Measurements from ENCODE around the gene RPS6KA6. TPM values are rescaled to one million over a fixed set of nuclear protein-coding genes. Genes with fewer than 3 reads are reported as not detected.
A peak's percentile ranks its signal among the peaks of the same experiment; 100 is the strongest.

Gene RPS6KA6
- polyA plus RNA-seq, 1 of the 3 experiments (the other 2 are of a cell fraction), result 1.7 TPM

GRCh38 chrX:84197550-84197949 is 9.6 kb upstream of the RPS6KA6 start:
- Histone ChIP-seq H3K36me3 (replicated peaks in 1 of 2; ENCODE audit: control insufficient read depth in 1 of 2, insufficient read depth in 2 of 2, low read length in 1 of 2) (no peaks in the 10 kb centered on the region), H2AFZ (ENCODE audit: low read depth) (no peak overlapping the region), H3K27me3 (ENCODE audit: insufficient read depth) (no peaks in the 10 kb centered on the region), H3K79me2 (ENCODE audit: insufficient read depth) (no peaks in the 10 kb centered on the region), H3K4me2 (no peak overlapping the region), H3F3A (replicated peaks; ENCODE audit: insufficient read depth) (no peaks in the 10 kb centered on the region), H3K9me2 (no peaks in the 10 kb centered on the region), H4K20me1 (ENCODE audit: insufficient read depth) (no peaks in the 10 kb centered on the region), H3K27ac (ENCODE audit: low read depth in 2 of 2, low read length in 1 of 2) (no peak overlapping the region), H3K4me1 (ENCODE audit: control insufficient read depth in 1 of 2, insufficient read depth in 2 of 2, low read depth in 1 of 2, low read length in 1 of 2) (no peaks in the 10 kb centered on the region), H3K4me3 (ENCODE audit: low read depth in 2 of 2, low read length in 1 of 2) (no peak overlapping the region), H3K9me3 (no peaks in the 10 kb centered on the region), H3K9ac (no peak overlapping the region)
- POLR2A ChIA-PET, result no interaction called here
- TF ChIP-seq FOXJ3 (CRISPR knock-in tag; IDR thresholded peaks at IDR 0.05) (no peak), MXI1 (IDR thresholded peaks at IDR 0.05; ENCODE audit: low read depth, low read length) (no peak), SMC3 (IDR thresholded peaks at IDR 0.05; ENCODE audit: low read depth, low read length) (no peak), ZBTB33 (IDR thresholded peaks at IDR 0.05; ENCODE audit: borderline replicate concordance, low read depth) (no peak), REST (IDR thresholded peaks at IDR 0.05; ENCODE audit: low read depth, low read length) (no peak), FOXM1 (IDR thresholded peaks at IDR 0.05; ENCODE audit: low read depth) (no peak), USF1 (IDR thresholded peaks at IDR 0.05; ENCODE audit: borderline replicate concordance, low read depth) (no peak), RXRA (IDR thresholded peaks at IDR 0.05; ENCODE audit: borderline replicate concordance, low read depth) (no peak), MAX (IDR thresholded peaks at IDR 0.05; ENCODE audit: low read depth) (no peak)
- WGBS (ENCODE audit: low lambda C conversion rate), result 6% methylated on average over 1 of the region's 1 CpG
- DNase-seq, result no peak
- CTCF ChIA-PET, result interaction anchor here (1.0 kb wide), 2 partner anchors 16 to 142 kb away, joined by 3 read pairs; no protein-coding TSS in a partner anchor

GRCh38 chrX:84192006-84192405 is 4.0 kb upstream of the RPS6KA6 start:
- CTCF ChIA-PET, result no interaction called here
- no peaks in the 10 kb centered on the region for H3F3A ChIP-seq (replicated peaks; ENCODE audit: insufficient read depth)
- H3K9ac ChIP-seq, result no peak overlapping the region
- no peak overlapping the region for H3K4me2 ChIP-seq
- H3K4me1 ChIP-seq (ENCODE audit: control insufficient read depth in 1 of 2, insufficient read depth in 2 of 2, low read depth in 1 of 2, low read length in 1 of 2), result no peaks in the 10 kb centered on the region
- no peak overlapping the region for H3K27ac ChIP-seq (ENCODE audit: low read depth in 2 of 2, low read length in 1 of 2)
- H3K9me3 ChIP-seq, result no peaks in the 10 kb centered on the region
- no peaks in the 10 kb centered on the region for H4K20me1 ChIP-seq (ENCODE audit: insufficient read depth)
- TF ChIP-seq REST (IDR thresholded peaks at IDR 0.05; ENCODE audit: low read depth, low read length), result peak; percentile 89
- TF ChIP-seq TCF12 (IDR thresholded peaks at IDR 0.05), result no peak
- WGBS (ENCODE audit: low lambda C conversion rate), result 24% methylated on average over 1 of the region's 1 CpG
- no peaks in the 10 kb centered on the region for H3K79me2 ChIP-seq (ENCODE audit: insufficient read depth)
- POLR2A ChIA-PET, result no interaction called here
- H2AFZ ChIP-seq (ENCODE audit: low read depth), result no peak overlapping the region
- no peak overlapping the region for H3K4me3 ChIP-seq (ENCODE audit: low read depth in 2 of 2, low read length in 1 of 2)
- no peaks in the 10 kb centered on the region for H3K27me3 ChIP-seq (ENCODE audit: insufficient read depth)
- DNase-seq, result no peak
- 0 out of 2 replicates have a peak, but pooled peaks cover 2% of the 10 kb centered on the region for H3K9me2 ChIP-seq
- no peaks in the 10 kb centered on the region for H3K36me3 ChIP-seq (replicated peaks in 1 of 2; ENCODE audit: control insufficient read depth in 1 of 2, insufficient read depth in 2 of 2, low read length in 1 of 2)

Measured in SK-N-SH (cell line).